ENCODE results near the gene U2AF1L4.

The U2AF1L4 gene

GRCh38 chr19:35744430-35745327 lies 539 bp downstream of the U2AF1L4 start (continued):
- TF ChIP-seq ZNF660 (tag by site-specific recombination; IDR thresholded peaks at IDR 0.05) (0 out of 2 replicates have a peak, but pooled peaks have one; percentile 87), ZNF350 (tag by site-specific recombination; IDR thresholded peaks at IDR 0.05) (no peak), ZIC2 (tag by site-specific recombination; IDR thresholded peaks at IDR 0.05) (no peak), KLF1 (tag by site-specific recombination; IDR thresholded peaks at IDR 0.05) (peak; percentile 14; the same call in 1 of the 2 replicates), ZNF132 (tag by site-specific recombination; IDR thresholded peaks at IDR 0.05; ENCODE audit: borderline replicate concordance) (no peak), ZNF580 (tag by site-specific recombination; IDR thresholded peaks at IDR 0.05) (peak; percentile 52; the same call in 1 of the 2 replicates), ZBTB10 (tag by site-specific recombination; IDR thresholded peaks at IDR 0.05) (peak; percentile 12; the same call in 1 of the 2 replicates), HIC1 (tag by site-specific recombination; IDR thresholded peaks at IDR 0.05) (peak; percentile 27; the same call in 1 of the 2 replicates), ZFP37 (tag by site-specific recombination; IDR thresholded peaks at IDR 0.05) (0 out of 2 replicates have a peak, but pooled peaks have one; percentile 36), ZEB2 (tag by site-specific recombination; IDR thresholded peaks at IDR 0.05) (peak; percentile 97), KLF8 (tag by site-specific recombination; IDR thresholded peaks at IDR 0.05) (peak; percentile 67), FEZF1 (tag by site-specific recombination; IDR thresholded peaks at IDR 0.05) (peak; percentile 70), ZNF18 (tag by site-specific recombination; IDR thresholded peaks at IDR 0.05) (peak; percentile 56; the same call in 1 of the 2 replicates), REST (tag by site-specific recombination; IDR thresholded peaks at IDR 0.05) (no peak), ZSCAN23 (tag by site-specific recombination; IDR thresholded peaks at IDR 0.05) (no peak; the same call in 1 of the 2 replicates), SP3 (tag by site-specific recombination; IDR thresholded peaks at IDR 0.05) (peak; percentile 98), ZXDB (tag by site-specific recombination; IDR thresholded peaks at IDR 0.05) (peak; percentile 82), PRDM10 (tag by site-specific recombination; IDR thresholded peaks at IDR 0.05) (peak; percentile 95), ZNF548 (tag by site-specific recombination; IDR thresholded peaks at IDR 0.05) (no peak), ZNF639 (tag by site-specific recombination; IDR thresholded peaks at IDR 0.05) (peak; percentile 70), IKZF3 (tag by site-specific recombination; IDR thresholded peaks at IDR 0.05) (peak; percentile 83)

Data from HEK293 (cell line).